ENCODE measurements around the gene GPR157.
"Not testable (repeated sequence)": the region's sequence is repeated elsewhere in the genome, so short reads cannot be mapped to it uniquely, and the experiment has no call there.

GPR157 gene

GRCh38 chr1:9145021-9145668 lies 16.2 kb upstream of the GPR157 start:
- no peak for DNase-seq

- DNase-seq, result not testable (repeated sequence)
These were observed 15.6 kb upstream of the GPR157 start for GRCh38 chr1:9144494-9144893.

- no peak for DNase-seq
These were observed 14.3 kb upstream of the GPR157 start for GRCh38 chr1:9143250-9143649.

GRCh38 chr1:9139930-9140329 lies 11.0 kb upstream of the GPR157 start:
- no peak for DNase-seq

- no peak for DNase-seq
These were observed 8.0 kb upstream of the GPR157 start for GRCh38 chr1:9136932-9137331.

GRCh38 chr1:9135073-9135836 lies 6.4 kb upstream of the GPR157 start:
- DNase-seq, result no peak

- DNase-seq, result no peak
These were observed 5.1 kb upstream of the GPR157 start for GRCh38 chr1:9133870-9134585.

GRCh38 chr1:9129266-9130041 lies 552 bp upstream of the GPR157 start:
- no peak for DNase-seq

- DNase-seq, result no peak
These were observed 759 bp downstream of the GPR157 start for GRCh38 chr1:9128166-9128519.

- no peak for DNase-seq
These were observed 1.3 kb downstream of the GPR157 start for GRCh38 chr1:9127395-9128165.

- no peak for DNase-seq
These were observed 2.4 kb downstream of the GPR157 start for GRCh38 chr1:9126511-9126910.

GRCh38 chr1:9125847-9126246 lies 3.1 kb downstream of the GPR157 start:
- DNase-seq, result not testable (repeated sequence)

GRCh38 chr1:9125325-9125724 lies 3.6 kb downstream of the GPR157 start:
- no peak for DNase-seq

- DNase-seq, result not testable (repeated sequence)
These were observed 4.5 kb downstream of the GPR157 start for GRCh38 chr1:9124389-9124788.

GRCh38 chr1:9123665-9124064 lies 5.2 kb downstream of the GPR157 start:
- DNase-seq, result not testable (repeated sequence)

GRCh38 chr1:9121496-9122409 lies 7.1 kb downstream of the GPR157 start:
- DNase-seq, result no peak

- no peak for DNase-seq
These were observed 8.5 kb downstream of the GPR157 start for GRCh38 chr1:9120312-9120958.

GRCh38 chr1:9119745-9120144 lies 9.2 kb downstream of the GPR157 start:
- no peak for DNase-seq

GRCh38 chr1:9118186-9118585 lies 10.7 kb downstream of the GPR157 start:
- no peak for DNase-seq

- peak; percentile 52 for DNase-seq
These were observed 13.3 kb downstream of the GPR157 start for GRCh38 chr1:9115351-9116205.

Measured in NCI-H2029 treated with DMSO at 0.1 percent for 48 hours (cell line).